ENCODE measurements around the gene PRDX6.
"Not testable (repeated sequence)": the region's sequence is repeated elsewhere in the genome, so short reads cannot be mapped to it uniquely, and the experiment has no call there.

The PRDX6 gene, protein sequence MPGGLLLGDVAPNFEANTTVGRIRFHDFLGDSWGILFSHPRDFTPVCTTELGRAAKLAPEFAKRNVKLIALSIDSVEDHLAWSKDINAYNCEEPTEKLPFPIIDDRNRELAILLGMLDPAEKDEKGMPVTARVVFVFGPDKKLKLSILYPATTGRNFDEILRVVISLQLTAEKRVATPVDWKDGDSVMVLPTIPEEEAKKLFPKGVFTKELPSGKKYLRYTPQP

DNA sequence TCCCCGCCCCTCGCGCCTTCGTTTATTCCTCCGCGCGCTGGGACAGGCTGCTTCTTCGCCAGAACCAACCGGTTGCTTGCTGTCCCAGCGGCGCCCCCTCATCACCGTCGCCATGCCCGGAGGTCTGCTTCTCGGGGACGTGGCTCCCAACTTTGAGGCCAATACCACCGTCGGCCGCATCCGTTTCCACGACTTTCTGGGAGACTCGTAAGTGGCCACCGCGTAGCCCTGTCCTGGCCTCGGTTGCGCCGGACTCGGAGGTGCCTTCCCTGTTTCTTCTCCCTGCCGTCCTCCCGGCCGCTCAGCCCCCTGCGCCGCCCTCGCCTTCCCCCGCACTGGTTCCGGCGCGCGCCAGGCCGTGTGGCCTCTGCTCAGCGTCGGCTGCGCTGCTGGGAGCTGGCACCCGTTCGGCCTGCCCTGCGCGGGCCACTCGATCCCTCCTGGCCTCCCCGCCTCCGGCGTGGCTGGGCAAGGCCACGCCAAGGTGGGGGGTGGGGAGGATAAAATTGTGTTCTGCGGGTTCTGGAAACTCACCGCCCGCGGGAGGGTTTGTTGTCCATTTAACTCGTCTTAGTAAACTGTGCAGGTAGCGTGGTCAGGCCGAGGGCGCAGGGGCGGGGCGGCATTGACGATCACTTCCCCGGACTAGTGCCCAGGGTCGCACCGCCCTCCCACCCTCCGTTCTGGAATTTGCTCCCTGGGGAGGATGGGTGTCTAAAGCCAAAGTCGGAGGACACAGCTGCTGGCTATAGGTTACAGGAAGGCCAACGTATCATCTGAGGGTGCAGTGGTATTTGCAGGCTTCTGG, at the start of gene PRDX6:
TSS of gene PRDX6 (plus strand) at position 50 of the 808 bp plus-strand sequence. CDS start at position 113, 63 bp downstream.
- no peak for DNase-seq (ENCODE audit: low spot score)

DNA sequence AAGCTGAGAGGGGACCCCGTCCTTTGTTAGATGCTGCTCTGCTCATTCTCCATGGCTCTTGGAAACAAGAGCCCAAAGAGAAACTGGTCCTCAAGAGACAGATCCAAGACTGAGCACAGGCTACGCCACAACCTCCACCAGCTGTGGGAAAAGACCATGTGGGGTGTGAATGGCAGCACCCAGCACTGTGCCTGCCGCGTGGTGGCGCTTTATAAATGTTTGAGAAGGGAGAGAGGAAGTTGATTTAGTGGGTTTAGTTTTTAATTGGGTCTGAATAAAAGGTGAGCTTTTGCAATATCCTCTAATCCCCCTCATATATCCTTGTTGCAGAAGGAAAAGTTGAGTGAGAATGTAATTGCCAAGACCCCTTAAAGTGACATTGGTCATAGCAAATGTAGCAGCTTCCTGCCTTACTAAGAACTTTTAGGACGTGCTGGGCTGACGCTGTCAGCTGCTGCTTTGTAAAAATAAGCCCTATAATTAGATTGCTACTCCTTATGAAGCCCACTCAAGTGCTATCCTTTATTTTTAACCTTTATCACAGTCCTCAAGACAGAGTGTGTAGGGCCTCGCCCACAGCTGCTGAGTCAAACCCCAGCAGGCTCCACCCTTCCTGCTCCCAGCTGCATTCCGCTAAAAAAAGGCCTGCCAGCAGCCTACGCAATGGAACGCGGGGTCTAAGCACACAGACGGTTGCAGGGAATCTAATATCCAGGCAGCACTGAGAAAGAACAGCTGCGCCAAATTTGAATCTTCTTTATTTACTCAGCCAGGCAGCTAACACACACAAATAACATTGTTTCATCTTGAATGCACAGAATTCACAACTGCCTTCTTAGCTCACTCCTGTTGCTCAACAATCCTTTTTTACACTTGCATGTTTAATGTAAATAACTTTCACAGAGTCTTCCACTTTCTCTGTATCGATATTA, 47.4 kb upstream of the PRDX6 start:
- DNase-seq (ENCODE audit: low spot score) = peak; percentile 62

DNA sequence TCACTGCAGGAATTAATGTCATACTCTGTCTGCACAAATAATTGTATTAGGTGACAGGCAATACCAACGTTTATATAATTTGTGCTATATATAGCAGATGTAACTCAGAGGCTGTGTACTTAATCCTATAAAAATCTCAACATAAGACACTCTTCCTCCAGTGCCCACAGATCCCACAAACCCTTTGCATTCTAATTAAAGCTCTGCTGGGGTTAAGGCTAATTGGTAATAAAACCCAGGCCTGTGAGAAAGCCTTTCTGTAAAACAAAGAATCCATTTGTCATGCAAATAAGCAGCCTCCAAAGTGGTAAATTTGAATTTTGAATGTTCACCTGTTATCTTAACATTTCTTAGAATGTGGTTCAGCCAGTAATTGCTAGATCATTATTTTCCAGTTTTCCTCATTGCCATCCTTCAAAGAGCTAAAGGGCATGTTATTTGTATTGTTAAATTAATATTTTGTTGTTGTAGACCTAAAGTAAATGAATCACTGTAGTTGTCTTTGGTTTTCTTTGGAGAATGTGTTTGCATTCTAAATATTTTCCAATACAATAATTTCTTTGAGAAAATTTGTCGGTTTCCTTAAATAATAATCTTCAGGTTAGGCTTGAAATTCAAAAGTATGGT, 46.3 kb upstream of the PRDX6 start:
- no peak for DNase-seq (ENCODE audit: low spot score)

DNA sequence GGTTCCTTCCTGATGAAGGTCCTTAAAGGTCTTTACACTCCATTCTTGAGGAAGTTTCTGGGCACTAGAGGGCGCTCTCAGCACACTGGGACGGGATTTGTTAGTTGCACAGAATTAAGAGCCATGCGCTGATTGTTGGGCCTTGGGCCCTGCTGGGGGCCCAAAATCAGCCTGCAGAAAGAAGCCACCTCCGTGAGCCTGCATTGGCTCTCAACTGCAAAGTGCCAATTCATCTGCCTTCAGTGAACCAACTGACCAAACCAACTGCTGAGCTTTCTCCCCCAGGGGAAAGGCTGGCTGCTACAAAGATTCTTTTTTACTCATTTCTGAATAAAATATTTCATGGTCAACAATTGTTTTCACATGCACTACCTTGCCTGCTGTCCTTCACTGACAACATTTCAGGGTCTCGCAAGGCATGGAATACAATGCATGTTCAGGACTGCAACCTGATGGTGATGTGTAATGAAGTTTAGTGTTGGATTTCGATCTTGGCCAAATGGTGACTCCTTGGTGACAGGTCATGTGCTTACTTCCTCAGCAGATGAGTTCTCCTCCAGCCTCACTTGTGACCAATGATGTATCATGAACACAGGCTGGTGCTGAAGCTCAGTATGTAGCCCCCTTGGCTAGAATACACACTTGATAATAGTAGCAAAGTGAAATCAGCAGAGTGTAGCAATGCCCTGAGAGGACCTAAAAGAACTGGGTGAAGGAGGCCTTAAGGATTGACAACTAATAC, 45.7 kb upstream of the PRDX6 start:
- DNase-seq (ENCODE audit: low spot score) = peak; percentile 85

DNA sequence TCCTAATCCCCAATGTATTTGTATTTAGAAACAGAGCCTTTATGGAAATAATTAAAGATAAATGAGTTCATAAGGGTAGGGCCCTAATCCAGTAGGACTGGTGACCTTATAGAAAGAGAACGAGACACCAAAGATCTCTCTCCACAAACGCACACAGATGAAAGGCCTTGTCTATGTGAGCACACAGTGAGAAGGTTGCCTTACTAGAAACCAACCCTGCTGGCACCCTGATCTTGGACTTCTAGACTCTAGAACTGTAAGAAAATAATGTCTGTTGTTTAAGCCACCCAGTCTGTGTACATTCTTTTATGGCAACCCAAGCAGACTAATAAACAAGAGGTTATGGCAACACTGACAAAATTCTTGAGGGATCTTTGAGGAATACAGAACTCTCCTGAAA, 44.8 kb upstream of the PRDX6 start:
- no peak for DNase-seq (ENCODE audit: low spot score)

DNA sequence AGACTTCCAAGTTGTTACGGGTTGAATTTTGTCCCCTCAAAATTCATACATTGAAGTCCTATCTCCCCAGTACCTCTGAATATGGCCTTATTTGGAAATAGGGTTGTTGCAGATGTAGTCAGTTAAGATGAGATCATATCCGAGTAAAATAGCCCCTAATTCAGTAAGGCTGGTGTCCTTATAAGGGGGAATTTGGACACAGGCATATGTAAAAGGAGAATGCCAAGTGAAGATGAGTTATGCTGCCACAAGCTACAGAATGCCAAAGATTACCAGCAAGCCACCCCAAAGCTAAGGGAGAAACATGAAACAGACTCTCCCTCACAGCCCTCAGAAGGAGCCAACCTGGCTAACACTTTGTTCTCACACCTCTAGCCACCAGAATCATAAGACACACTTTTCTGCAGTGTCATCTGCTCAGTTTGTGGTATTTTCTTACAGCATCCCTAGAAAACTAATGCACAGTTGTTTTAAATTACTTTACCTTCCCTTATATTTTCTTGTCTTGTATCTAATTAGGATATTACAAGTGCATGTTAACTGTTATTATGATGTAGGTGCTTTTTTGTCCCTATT, 43.3 kb upstream of the PRDX6 start:
- no peak for DNase-seq (ENCODE audit: low spot score)

DNA sequence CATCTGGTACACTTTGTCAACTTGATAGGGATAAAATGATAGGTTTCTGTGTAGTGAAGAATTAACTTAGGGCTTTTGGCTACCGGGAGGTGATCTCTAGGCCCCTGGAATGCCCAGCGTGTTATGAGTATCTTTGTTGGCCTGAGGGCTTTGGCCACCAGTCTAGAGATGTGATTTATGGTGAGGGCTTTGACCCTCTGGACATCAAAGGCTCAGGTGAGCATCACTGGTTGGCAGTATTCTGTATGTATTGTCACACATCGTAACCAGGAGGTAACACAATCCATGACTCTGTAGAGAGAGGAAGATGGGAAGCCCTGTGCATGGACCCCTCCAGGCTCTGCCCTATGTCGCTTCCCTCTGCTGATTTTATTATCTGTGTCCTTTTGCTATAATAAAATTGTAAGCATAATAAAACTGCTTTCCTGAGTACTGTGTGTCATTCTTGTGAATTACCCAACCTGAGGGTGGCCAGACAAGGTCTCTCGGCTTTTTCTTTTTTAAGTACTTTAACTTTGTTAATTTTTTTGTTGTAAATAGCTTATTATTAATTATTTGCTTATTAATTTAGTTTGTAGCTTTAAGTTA, 40.2 kb upstream of the PRDX6 start:
- no peak for DNase-seq (ENCODE audit: low spot score)

DNA sequence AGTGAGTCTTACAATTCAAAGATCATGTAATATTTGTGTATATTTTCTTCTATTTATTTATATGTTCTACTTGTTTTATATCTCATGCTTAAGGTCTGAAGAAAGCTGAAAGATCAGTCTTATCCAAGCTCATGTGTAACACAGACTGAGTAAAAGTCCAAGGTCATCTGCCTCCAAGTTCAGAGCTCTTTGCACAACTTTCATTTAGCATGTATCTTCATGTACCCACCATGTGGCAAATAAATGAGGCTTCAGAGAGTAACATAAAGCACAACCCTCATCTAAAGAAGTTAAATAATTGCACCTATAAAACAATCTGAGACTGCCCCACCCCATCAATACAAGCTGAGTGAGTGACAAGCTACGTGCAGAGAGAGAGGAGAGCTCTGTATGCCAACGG, 38.5 kb upstream of the PRDX6 start:
- DNase-seq (ENCODE audit: low spot score) = no peak

DNA sequence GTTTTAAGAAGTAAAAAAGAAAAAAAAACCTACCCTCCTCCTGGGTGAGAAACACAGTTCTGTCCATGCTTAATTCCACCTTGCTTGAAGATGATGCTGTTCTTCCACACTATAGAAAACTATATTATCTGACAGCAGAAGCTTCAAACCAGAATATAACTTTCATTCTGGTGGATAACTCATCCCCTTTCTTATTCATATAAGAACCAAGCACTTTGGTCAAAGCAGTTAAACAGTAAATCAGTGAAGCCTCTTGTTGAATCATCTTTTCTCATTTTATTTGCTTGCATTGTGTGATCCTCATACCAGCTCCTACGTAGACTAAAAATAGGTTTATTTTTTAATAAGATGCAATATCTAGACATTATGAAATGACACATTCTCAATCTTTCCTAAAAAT, 36.7 kb upstream of the PRDX6 start:
- no peak for DNase-seq (ENCODE audit: low spot score)

DNA sequence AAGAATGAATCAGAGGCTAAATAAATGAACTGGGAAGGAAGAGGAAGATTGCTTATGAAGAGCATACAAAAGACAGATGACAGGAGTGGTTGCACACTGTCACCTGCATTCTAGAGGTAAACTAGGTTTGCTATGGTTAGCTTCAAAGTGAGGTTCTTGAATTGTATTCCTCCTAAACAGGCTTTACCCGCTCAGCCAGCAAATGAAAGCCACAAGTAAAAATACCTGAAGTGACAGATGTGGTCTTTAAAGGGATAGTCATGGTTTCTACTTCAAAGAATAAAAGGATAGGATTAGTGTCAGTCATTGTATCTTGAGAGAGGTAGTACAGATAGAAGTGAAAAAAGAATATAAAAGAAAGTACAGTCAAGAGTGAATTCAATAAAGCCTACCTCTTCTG, 32.4 kb upstream of the PRDX6 start:
- no peak for DNase-seq (ENCODE audit: low spot score)

DNA sequence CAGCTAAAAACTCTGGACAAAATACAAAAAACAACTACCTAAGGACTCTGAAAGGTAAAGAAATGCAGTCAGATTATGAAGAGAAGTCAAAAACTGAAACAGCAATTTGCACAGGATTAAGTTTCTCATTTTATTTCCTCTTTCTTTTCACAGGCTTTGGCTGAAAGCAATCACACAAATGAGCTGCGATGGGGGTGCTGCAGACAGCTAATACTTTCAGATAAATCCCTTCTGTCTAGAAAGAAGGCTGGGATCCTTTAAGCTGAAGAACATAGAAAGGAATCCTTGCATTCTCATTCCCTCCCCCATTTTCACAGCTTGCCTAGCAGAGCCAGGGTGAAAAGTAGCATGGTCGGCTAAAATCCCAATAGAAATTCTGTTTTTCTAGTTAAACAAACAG, 32.0 kb upstream of the PRDX6 start:
- no peak for DNase-seq (ENCODE audit: low spot score)

DNA sequence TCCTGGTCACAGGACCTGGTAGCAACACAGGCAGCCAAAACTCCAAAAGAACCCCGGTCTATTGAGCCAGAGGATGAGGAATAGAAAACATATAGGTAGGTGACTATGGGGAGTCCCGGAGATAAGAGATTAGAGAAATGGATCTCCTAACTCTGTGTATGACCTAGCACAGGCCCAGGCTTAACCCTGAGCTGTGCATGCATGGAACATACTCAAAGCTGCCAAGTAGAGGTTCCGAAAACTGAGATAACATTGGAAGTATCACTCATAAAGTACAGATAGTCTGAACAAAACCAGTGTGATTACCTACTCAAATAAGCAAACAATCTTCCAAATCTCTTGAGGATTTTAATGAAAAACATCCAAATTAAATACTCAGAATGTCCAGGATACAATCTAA, 31.5 kb upstream of the PRDX6 start:
- no peak for DNase-seq (ENCODE audit: low spot score)

DNA sequence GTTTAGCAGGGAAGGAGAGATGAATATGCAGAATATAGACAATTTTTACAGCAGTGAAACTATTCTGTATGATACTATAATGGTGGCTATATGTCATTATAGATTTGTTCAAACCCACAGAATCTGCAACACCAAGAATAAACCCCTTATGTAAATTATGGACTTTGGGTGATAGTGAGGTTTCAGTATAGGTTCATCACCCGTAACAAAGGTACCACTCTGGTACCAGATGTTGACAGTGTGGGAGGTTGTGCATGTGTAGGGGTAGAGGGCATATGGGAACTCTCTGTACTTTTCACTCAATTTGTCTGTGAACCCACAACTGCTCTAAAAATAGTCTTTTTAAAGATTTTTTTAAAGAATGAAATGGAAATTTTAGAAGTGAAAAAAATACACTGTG, 29.9 kb upstream of the PRDX6 start:
- DNase-seq (ENCODE audit: low spot score) = no peak

DNA sequence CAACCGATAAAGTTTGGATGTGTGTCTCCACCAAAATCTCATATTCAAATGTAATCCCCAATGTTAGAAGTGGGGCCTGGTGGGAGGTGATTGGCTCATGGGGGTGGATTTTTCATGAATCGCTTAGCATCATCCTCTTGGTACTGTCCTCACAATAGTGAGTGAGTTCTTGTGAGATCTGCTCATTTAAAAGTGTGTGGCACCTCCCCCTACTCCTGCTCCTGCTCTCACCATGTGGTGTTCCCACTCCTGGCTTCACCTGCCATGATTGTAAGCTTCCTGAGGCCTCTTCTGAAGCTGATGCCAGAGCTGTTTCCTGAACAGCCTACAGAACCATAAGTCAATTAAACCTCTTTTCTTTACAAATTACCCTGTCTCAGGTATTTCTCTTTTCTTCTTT, 28.2 kb upstream of the PRDX6 start:
- DNase-seq (ENCODE audit: low spot score) = no peak

DNA sequence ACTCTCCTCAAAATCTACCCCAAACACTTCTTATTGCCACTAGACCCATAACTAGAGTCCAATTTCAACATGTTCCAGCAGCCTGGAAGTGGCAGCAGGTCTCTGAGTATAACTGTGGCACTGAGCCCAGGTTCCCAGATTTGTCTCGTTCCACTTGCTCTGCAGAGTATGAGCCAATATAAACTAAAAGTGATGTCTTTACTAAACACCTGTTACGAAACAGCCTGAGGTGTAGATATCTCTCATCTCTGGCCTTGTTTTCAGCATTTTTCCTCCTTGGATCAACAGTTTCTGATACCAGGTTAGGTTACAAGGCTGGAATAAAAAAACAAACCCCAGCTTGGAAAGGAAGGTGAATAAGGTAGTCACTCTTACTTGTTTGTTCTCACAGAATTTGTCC, 25.2 kb upstream of the PRDX6 start:
- no peak for DNase-seq (ENCODE audit: low spot score)

DNA sequence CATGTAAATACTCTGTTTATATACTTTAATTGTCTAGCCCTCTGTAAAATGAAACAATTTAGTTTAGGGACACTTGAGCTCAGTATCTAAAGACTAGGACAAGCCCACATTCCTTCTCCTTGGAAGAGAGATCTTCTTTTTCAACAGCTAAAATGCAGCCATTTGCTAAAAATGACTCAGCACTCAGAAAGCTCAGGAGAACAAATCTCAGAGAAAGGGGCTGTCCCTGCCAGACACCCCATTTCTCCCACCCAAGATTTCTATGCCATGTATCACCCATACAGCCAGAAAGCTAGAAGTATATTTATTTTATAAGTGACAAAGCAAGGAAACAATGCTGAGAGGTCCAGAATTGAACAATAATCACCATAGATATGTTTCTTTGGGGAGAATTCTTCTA, 23.2 kb upstream of the PRDX6 start:
- no peak for DNase-seq (ENCODE audit: low spot score)

DNA sequence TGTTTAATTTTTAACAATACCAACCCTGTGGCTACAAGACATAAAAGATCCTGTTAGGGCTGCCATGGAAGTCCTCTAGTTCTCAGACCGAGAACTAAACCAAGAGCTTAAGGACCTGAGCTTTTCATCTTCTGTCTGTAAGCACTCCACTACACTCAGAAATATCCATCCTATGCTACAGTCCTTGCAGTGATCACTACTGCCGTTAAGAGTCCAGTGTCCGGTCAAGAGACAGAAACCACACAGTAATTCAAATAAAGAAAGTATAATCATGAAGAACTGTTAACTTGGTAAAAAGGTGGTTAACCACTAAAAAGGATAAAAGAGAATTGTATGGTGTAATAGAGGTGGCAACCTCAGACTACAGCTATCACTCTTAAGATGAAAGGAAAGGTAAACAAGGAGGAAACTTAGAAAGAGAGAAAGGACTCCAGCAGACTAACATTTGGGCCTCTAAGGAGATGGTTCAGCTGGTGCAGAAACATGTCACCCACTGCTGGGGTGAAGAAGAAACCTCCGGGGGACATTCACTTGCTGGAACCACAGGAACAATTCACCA, 22.1 kb upstream of the PRDX6 start:
- no peak for DNase-seq (ENCODE audit: low spot score)

DNA sequence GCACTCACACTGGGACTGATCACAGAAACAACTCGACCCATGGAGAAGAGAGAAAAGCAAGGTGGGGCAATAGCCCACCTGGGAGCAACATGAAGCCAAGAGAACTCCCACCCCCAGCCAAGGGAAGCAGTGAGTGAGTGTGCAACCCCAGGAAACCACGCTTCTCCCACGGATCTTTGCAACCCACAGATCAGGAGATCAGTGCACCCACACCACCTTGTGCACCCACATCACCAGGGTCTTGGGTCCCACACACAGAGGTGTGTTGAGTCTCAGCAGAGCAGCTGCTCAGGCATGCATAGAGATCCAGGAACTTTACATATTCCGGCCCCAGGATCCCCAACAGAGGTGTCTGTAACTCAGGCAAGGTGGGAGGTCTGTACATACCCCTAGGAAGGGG, 17.2 kb upstream of the PRDX6 start:
- DNase-seq (ENCODE audit: low spot score) = no peak

DNA sequence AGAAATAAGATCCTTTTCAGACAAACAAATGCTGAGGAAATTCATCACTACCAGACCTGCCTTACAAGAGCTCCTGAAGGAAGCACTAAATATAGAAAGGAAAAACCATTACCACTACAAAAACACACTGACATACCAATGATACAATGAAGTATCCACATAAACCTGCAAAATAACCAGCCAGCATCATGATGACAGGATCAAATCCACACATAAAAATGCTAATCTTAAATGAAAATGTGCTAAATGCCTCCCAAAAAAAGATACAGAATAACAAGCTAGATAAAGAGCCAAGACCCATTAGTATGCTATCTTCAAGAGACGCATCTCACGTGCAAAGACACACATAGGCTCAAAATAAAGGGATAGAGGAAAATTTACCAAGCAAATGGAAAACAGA, 14.5 kb upstream of the PRDX6 start:
- DNase-seq (ENCODE audit: low spot score) = not testable (repeated sequence)

DNA sequence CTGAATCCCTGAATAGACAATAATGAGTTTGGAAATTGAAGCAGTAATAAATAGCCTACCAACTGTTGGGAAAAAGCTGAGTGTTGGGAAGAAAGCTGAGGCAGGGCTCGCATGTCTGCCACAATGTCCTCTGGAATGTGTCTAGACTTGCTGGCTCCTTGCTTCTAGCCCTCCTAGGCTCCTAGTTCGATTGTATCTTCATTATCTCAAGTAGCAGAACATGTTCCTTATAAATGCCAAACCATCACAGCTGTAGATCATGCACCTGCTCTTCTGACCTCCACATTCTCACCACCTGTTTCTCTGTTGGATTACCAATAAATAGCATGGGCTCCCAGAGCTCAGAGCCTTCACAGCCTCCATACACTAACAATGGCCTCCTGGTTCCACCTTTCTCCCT, 12.9 kb upstream of the PRDX6 start:
- DNase-seq (ENCODE audit: low spot score) = not testable (repeated sequence)
